Adrenal gland (tissue), 12 donors: ENCODE results near the gene ZNF446. TPM values are rescaled to one million over a fixed set of nuclear protein-coding genes. Genes with fewer than 3 reads are reported as not detected.
"Not testable (repeated sequence)": the region's sequence is repeated elsewhere in the genome, so short reads cannot be mapped to it uniquely, and the experiment has no call there.

ENCODE experiments used
- DNase-seq, 7 donors: peaks; one replicate each; pipeline ENCODE4 v3.0.0-alpha.2; 2019 to 2020
- H3K27ac ChIP-seq, 5 donors: fragments of 200-600 bp; sonication (generic) in 4 of 5; 1 replicate in 3 of 5; 2 replicates in 2 of 5; pipeline versions ENCODE4 v1.5.1 to v1.8.0; 2016 to 2020; ENCODE audit warnings: mild to moderate bottlenecking in 1 of 5
- H3K27me3 ChIP-seq: fragments of 200-600 bp; 2 replicates; pipeline ENCODE4 v1.8.0; 2021
- H3K36me3 ChIP-seq, 2 donors: fragments of 200-600 bp; replicated peaks in 1 of 2; 1 replicate in 1 of 2; 2 replicates in 1 of 2; pipeline versions ENCODE4 v1.5.1 to v1.8.0; 2018 to 2022
- H3K4me1 ChIP-seq, 2 donors: fragments of 200-600 bp; replicated peaks in 1 of 2; 1 replicate in 1 of 2; 2 replicates in 1 of 2; pipeline versions ENCODE4 v1.5.1 to v1.8.0; 2018 to 2021
- H3K4me3 ChIP-seq, 4 donors: fragments of 200-600 bp; sonication (generic) in 3 of 4; one replicate each; pipeline ENCODE4 v1.5.1; 2016 to 2018
- H3K9me3 ChIP-seq, 3 donors: fragments of 200-600 bp; sonication (generic) in 1 of 3; replicated peaks in 1 of 3; 1 replicate in 2 of 3; 2 replicates in 1 of 3; pipeline versions ENCODE4 v1.5.1 to v1.8.0; 2016 to 2021
- CTCF ChIP-seq, 6 experiments: fragments of 450-650 bp in 4 of 6; fragments of 200-600 bp in 2 of 6; sonication (generic) in 1 of 6; IDR thresholded peaks; 1 replicate in 5 of 6; 2 replicates in 1 of 6; pipeline versions ENCODE4 v1.5.1 to v1.8.0; 2016 to 2021; ENCODE audit warnings: antibody characterized with exemption in 6 of 6, mild to moderate bottlenecking in 2 of 6, moderate library complexity in 1 of 6
- POLR2A ChIP-seq, 2 donors: fragments of 450-650 bp; IDR thresholded peaks; one replicate each; pipeline ENCODE4 v1.6.1; 2017; ENCODE audit warnings: antibody characterized with exemption in 2 of 2, mild to moderate bottlenecking in 2 of 2, moderate library complexity in 1 of 2
- WGBS, 4 donors: extraction: QIAGEN DNeasy Blood & Tissue Kit in 2 of 4; methylation state at CpG; one replicate each; pipeline versions ENCODE4 v1.1.5 to v1.1.7; 2013 to 2017; 5-methylcytosine and 5-hydroxymethylcytosine counted together
- intact Hi-C, 2 donors: fragments of 100-400 bp; cut with DNase I; formaldehyde crosslinking; loops; one replicate each; pipeline versions ENCODE4 v1.14.1 to v1.15.0; 2022 to 2023
- polyA plus RNA-seq, 3 donors: library from polyadenylated mRNA; stranded (reverse); fragments of 200-250 nt in 2 of 3; fragments of 350-450 nt in 1 of 3; fragmentation: Illumina TruSeq in 1 of 3; extraction: RNeasy Lipid Tissue Mini Kit (QIAGEN cat#74804) in 1 of 3; gene quantifications; one replicate each; pipeline ENCODE4 v1.2.3, GENCODE V29; 2013 to 2014
- total RNA-seq, 9 donors: library from RNA; depleted of rRNA in 4 of 9; stranded (reverse); fragments of >200 nt in 4 of 9; fragments of 120-200 nt in 1 of 9; fragmentation: NEBNext Ultra II Directional in 1 of 9; extraction: Animal tissue kit (Norgen Biotek cat#: 25700) in 1 of 9; gene quantifications; one replicate each; pipeline versions ENCODE4 v1.1.0 to v1.2.4, GENCODE V29; 2013 to 2023
- donor health status: healthy with polysubstance abuse.
- donor health status: Bipolar disorder and iron deficiency.
- donor health status: DM: yes; HTN: yes; CAD: no.
- donor health status: DM: no; HTN: no; CAD: no.
- donor health status: DM: no; HTN: no; CAD: no.
- donor health status: DM: yes; HTN: yes; CAD: no.

The ZNF446 gene
- total and polyA plus RNA-seq, 12 donors, result 2.7 to 30.8 (median 15.0) TPM

- Histone ChIP-seq H3K27me3 (no peaks in the 10 kb centered on the region), H3K4me3 (peak overlapping the region; percentile 16 to 65 (median 48)), H3K9me3 (no peaks in the 10 kb centered on the region), H3K4me1 (peaks cover 6 to 15% of the 10 kb centered on the region in 2 donors), H3K36me3 (no peaks in the 10 kb centered on the region), H3K27ac (peak overlapping the region in 4 of 5 donors; percentile 54 to 81 (median 76))
- intact Hi-C loops, result no loop called here
- TF ChIP-seq CTCF (IDR thresholded peaks at IDR 0.05) (peak in 3 of 6 experiments; percentile 29 to 54 (median 33)), POLR2A (IDR thresholded peaks at IDR 0.05) (peak; percentile 24 to 63)
- WGBS, 4 donors, result 1 to 3% (median 2%) methylated on average over 34 to 59 of the region's 60 CpGs
- peak; percentile 99 to 100 (median 100) for DNase-seq
Observed at GRCh38 chr19:58499021-58499927, 23.1 kb downstream of the ZNF446 start.

GRCh38 chr19:58500242-58500641 lies 24.1 kb downstream of the ZNF446 start:
- peak overlapping the region in 1 of 4 donors; percentile 60 for H3K4me3 ChIP-seq
- WGBS, 4 donors, result 92 to 95% (median 93%) methylated on average over 10 to 14 of the region's 14 CpGs

GRCh38 chr19:58507602-58508223 lies 31.6 kb downstream of the ZNF446 start:
- H3K9me3 ChIP-seq, H3K4me3 ChIP-seq, H3K27ac ChIP-seq, H3K4me1 ChIP-seq, intact Hi-C loops, H3K36me3 ChIP-seq, H3K27me3 ChIP-seq, DNase-seq: not testable (repeated sequence)
- 65 to 78% (median 73%) methylated on average over 7 to 8 of the region's 8 CpGs for WGBS, 4 donors

More at GRCh38 chr19:58500242-58500641, 24.1 kb downstream of the ZNF446 start:
- no peaks in the 10 kb centered on the region for H3K9me3 ChIP-seq
- intact Hi-C loops, result no loop called here
- DNase-seq, result peak in 1 of 7 donors; percentile 22
- H3K27me3 ChIP-seq, result no peaks in the 10 kb centered on the region
- H3K27ac ChIP-seq, result no peak overlapping the region
- H3K36me3 ChIP-seq, result no peaks in the 10 kb centered on the region
- no peak for TF ChIP-seq POLR2A (IDR thresholded peaks at IDR 0.05)
- no peak for TF ChIP-seq CTCF (IDR thresholded peaks at IDR 0.05)
- H3K4me1 ChIP-seq, result peaks cover 6 to 15% of the 10 kb centered on the region in 2 donors

- no peak overlapping the region for H3K4me3 ChIP-seq
- H3K27ac ChIP-seq, result no peak overlapping the region
- intact Hi-C loops, result no loop called here
- 71 to 90% (median 87%) methylated on average over 8 to 11 of the region's 11 CpGs for WGBS, 4 donors
- H3K27me3 ChIP-seq, result no peaks in the 10 kb centered on the region
- peaks cover 9 to 12% of the 10 kb centered on the region in 2 donors for H3K4me1 ChIP-seq
- TF ChIP-seq CTCF (IDR thresholded peaks at IDR 0.05) (no peak), POLR2A (IDR thresholded peaks at IDR 0.05) (no peak)
- H3K9me3 ChIP-seq, result no peaks in the 10 kb centered on the region
- no peak for DNase-seq
- H3K36me3 ChIP-seq, result no peaks in the 10 kb centered on the region
Observed at GRCh38 chr19:58509731-58510083, 33.6 kb downstream of the ZNF446 start.
